Measurements from ENCODE around the gene PIKFYVE.
"Not testable (repeated sequence)": the region's sequence is repeated elsewhere in the genome, so short reads cannot be mapped to it uniquely, and the experiment has no call there.

PIKFYVE gene

GRCh38 chr2:208255557-208256106 is 10.4 kb upstream of the PIKFYVE start:
- no peak for DNase-seq (ENCODE audit: low spot score)

- peak; percentile 23 for DNase-seq (ENCODE audit: low spot score)
These were observed 9.8 kb upstream of the PIKFYVE start for GRCh38 chr2:208256192-208256782.

DNA sequence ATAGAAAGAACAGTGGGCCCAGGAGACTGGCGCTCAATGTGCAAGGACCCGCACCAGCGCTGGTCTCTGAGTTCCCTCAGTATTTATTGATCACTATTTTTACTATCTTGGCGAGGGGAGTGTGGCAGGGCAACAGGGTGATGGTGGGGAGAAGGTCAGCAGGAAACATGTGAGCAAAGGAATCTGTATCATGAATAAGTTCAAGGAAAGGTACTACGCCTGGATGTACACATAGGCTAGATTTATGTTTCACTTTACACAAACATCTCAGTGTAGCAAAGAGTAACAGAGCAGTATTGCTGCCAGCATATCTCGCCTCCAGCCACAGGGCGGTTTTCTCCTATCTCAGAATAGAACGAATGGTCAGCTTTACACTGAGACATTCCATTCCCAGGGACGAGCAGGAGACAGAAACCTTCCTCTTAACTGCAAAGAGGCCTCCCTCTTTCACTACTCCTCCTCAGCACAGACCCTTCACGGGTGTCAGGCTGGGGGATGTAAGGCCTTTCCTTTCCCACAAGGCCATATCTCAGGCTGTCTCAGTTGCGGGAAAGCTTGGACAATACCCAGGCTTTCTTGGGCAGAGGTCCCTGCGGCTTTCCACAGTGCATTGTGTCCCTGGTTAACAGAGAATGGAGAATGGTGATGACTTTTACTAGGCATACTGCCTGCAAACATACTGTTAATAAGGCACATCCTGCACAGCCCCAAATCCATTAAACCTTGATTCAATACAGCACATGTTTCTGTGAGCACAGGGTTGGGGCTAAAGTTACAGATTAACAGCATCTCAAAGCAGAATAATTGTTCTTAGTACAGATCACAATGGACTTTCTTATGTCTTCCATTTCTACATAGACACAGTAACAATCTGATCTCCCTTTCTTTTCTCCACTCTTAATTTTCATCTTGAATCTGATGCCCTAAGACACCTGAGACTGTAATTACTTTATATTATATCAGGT is 8.9 kb upstream of the PIKFYVE start:
- DNase-seq (ENCODE audit: low spot score): not testable (repeated sequence)

DNA sequence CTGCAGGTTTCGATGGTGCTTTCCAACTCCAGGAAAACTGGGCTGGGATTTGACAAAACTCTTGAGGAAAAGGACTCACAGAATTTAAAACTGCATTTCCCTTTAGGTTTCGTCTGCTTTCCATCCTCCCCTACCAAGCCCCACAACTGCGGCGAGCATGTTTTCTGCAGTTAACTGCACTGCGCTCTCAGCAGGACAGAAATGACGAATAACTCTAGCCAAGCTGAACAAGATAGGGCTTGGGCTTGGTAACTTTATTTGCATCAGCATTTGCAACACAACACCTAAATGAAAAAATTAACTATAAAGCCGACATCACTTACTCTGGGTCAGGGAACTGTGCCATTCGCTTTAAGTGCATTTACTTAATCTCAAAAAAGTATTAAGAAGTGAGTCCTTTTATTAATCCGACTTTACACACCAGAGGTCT is 669 bp upstream of the PIKFYVE start:
- no peak for DNase-seq (ENCODE audit: low spot score)

- no peak for DNase-seq (ENCODE audit: low spot score)
These were observed 468 bp downstream of the PIKFYVE start for GRCh38 chr2:208266553-208266893.

GRCh38 chr2:208266936-208267335 is 881 bp downstream of the PIKFYVE start:
- DNase-seq (ENCODE audit: low spot score): no peak

- not testable (repeated sequence) for DNase-seq (ENCODE audit: low spot score)
These were observed 1.5 kb downstream of the PIKFYVE start for GRCh38 chr2:208267526-208267925.

DNA sequence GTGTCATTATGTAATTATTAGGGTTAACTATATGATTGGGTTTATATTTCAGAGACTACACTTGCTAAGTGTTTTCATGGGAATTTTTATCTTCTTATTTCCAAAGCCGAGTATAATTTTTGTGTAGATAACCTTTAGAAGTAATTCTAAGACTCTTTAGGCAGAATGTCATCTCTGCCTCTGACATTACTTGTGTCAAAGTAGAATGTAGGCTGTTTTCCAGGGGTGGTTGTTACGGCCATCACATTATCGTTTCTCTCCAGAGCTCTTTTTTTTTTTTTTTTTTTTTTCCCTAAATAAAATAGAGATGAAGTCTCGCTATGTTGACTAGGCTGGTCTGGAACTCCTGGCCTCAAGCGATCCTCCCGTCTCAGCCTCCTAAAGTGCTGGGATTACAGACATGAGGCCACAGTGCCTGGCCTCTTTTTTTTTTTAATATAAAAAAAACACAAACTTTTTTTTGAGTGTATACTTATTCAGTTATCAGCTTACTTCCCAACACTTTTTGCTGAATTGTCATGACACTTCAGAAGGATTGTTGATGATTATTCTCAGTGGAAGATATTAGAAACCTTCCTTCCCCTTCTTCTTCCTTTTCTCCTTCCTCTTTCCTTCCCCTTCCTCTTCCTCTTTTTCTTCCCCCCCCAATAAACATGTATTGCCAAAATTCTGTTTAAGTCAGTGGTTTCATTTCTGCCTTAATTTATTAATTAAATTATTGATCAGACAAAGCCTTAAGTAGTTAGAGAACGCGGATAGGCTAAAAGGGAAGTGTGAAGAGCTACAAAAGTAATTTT is 2.3 kb downstream of the PIKFYVE start:
- DNase-seq (ENCODE audit: low spot score): no peak

- DNase-seq (ENCODE audit: low spot score): peak; percentile 39
These were observed 3.0 kb downstream of the PIKFYVE start for GRCh38 chr2:208269091-208269490.

DNA sequence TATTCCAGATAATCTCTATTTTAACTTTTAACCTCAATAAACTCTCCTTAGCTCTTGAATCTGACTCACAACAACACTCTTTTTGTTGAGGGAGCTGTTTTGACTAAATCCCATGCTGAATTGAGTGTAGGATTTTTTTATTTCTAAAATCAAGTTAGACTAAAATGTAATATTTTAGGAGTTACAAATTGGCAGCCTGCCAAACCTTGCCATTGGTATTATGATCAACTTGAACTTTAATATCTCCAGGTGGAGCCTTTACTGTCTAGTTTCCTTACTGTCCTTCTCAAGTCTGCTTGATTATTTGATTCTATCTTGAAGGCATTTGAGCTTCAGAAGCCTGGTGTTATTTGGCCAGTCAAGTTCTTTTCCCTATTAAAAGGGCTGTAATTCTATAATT is 8.7 kb downstream of the PIKFYVE start:
- no peak for DNase-seq (ENCODE audit: low spot score)

DNA sequence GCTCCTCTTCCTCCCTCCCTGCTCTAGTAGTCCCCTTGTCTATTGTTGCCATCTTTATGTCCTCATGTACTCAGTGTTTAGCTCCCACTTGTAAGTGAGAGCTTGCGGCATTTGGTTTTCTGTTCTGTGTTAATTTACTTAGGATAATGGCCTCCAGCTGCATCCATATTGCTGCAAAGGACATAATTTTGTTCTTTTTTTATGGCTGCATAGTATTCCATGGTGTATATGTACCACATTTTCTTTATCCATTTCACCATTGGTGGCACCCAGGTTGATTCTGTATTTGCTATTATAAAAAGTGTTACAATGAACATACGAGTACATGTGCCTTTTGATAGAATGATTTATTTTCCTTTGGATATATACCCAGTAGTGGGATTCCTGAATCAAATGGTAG is 12.5 kb downstream of the PIKFYVE start:
- DNase-seq (ENCODE audit: low spot score): no peak

DNA sequence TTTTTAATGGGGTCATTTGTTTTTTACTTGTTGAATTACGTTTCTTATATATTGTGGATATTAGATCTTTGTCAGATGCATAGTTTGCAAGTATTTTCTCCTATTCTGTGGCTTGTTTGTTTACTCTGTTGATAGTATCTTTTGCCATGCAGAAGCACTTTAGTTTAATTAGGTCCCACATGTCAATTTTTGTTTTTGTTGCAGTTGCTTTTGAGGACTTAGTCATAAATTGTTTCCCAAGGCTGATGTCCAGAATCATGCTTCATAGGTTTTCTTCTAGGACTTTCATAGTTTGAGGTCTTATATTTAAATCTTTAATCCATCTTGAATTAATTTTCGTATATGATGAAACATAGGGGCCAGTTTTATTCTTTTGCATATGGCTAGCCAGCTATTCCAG is 13.2 kb downstream of the PIKFYVE start:
- no peak for DNase-seq (ENCODE audit: low spot score)

- no peak for DNase-seq (ENCODE audit: low spot score)
These were observed 14.2 kb downstream of the PIKFYVE start for GRCh38 chr2:208280234-208280633.

GRCh38 chr2:208280933-208281332 is 14.9 kb downstream of the PIKFYVE start:
- DNase-seq (ENCODE audit: low spot score): no peak

GRCh38 chr2:208285853-208286252 is 19.8 kb downstream of the PIKFYVE start:
- no peak for DNase-seq (ENCODE audit: low spot score)

GRCh38 chr2:208294482-208295024 is 28.5 kb downstream of the PIKFYVE start:
- DNase-seq (ENCODE audit: low spot score): no peak

- DNase-seq (ENCODE audit: low spot score): no peak
These were observed 29.8 kb downstream of the PIKFYVE start for GRCh38 chr2:208295834-208296233.

DNA sequence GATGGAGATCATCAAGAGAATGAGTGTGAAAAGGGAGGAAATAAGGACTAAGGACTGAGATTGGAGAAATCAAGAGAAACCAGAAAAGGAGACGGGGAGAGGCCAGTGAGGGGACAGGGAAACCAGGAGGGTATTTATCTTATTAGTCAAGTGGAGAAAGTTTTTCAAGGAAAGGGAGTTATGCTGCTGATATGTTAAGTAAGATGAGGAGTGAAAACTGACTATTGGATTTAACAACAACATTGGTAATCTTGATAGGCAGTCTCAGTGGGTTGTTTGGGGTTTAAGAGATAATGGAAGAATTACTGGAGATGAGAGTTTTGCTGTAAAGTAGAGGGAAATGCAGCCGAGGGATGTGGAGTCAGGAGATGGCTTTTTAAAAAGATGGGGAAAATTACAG is 30.6 kb downstream of the PIKFYVE start:
- DNase-seq (ENCODE audit: low spot score): no peak

DNA sequence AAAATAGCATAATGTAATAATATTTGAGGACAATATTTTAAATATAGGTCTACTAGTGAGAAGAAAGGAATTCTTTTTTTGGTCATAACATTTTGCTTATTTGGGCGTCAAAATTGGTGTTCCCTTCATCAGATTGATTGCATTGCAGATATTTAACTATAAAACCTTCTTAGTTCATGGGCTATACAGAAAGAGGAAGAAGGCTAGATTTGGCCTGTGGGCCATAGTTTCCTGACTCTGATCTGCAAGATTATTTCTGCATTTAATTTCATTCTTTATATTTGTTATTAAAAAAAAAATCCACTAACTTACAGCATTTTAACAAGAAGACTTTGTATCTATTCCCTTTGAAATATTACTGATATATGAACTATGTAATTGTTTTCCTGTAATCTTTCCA is 31.9 kb downstream of the PIKFYVE start:
- no peak for DNase-seq (ENCODE audit: low spot score)

- DNase-seq (ENCODE audit: low spot score): no peak
These were observed 35.0 kb downstream of the PIKFYVE start for GRCh38 chr2:208300847-208301618.

DNA sequence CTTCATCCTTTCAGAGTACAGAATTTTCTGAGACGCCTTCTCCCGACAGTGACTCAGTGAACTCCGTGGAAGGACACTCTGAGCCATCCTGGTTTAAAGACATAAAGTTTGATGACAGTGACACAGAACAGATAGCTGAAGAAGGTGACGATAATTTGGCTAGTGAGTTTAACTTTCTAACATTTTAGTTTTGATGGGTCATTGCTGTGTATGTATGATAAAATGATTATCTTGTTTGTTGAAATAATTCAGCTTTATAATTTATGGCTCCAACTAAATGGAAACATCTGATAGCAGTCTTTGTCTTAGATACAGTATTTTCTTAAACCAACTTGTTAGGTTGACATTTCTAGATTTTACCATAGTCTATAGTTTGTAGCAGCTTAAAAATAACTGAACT is 38.1 kb downstream of the PIKFYVE start:
- no peak for DNase-seq (ENCODE audit: low spot score)

Measured in HuH-7 (cell line).